HG02759 (cell line): Measurements from ENCODE around the gene GBP1.
"Not testable (repeated sequence)": the region's sequence is repeated elsewhere in the genome, so short reads cannot be mapped to it uniquely, and the experiment has no call there.

Source experiments
- ATAC-seq: cut with Tn5 transposase; IDR thresholded peaks from one replicate; pipeline ENCODE4 v1.9.1; 2021; ENCODE audit warnings: mild to moderate bottlenecking, moderate library complexity; ENCODE audit not compliant: unreplicated experiment

GBP1 gene

DNA sequence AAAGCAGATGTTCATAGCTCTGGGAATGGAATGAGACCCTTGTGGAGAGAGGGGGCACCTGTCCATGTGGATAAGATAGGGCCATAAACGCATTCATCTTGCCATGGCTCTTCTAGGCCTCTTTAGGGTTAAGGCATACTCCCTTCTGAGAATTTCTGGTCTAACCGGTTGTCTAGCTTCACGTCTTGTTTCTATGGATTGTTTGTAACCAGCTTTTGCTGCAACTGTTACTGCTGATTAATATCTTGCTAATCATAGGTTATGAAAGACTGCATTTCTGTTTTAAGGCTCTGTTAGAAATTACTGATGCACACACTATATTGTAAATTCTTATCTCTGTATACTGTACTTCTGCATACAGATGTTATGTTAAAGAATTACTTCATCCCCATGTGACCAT is 46.7 kb downstream of the GBP1 start:
- ATAC-seq = not testable (repeated sequence)

DNA sequence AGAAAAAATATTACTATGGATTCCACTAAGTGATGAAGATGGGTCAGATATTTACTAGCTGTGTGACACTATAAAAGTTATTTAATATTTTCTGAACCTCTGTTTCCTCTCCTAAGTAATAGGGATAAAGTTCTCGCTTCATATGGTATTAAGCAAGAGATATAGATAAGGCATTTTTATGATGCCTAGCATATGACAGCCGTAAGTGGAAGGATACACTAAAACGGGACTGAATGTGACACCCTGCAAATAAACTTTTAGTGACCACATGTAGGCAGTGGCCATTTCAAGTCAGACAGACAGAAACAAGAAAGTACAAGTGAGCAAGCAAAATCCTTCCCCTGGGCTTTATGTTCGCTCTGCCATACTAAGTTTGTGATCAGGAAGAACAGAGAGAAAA is 56.5 kb downstream of the GBP1 start:
- ATAC-seq = no peak

DNA sequence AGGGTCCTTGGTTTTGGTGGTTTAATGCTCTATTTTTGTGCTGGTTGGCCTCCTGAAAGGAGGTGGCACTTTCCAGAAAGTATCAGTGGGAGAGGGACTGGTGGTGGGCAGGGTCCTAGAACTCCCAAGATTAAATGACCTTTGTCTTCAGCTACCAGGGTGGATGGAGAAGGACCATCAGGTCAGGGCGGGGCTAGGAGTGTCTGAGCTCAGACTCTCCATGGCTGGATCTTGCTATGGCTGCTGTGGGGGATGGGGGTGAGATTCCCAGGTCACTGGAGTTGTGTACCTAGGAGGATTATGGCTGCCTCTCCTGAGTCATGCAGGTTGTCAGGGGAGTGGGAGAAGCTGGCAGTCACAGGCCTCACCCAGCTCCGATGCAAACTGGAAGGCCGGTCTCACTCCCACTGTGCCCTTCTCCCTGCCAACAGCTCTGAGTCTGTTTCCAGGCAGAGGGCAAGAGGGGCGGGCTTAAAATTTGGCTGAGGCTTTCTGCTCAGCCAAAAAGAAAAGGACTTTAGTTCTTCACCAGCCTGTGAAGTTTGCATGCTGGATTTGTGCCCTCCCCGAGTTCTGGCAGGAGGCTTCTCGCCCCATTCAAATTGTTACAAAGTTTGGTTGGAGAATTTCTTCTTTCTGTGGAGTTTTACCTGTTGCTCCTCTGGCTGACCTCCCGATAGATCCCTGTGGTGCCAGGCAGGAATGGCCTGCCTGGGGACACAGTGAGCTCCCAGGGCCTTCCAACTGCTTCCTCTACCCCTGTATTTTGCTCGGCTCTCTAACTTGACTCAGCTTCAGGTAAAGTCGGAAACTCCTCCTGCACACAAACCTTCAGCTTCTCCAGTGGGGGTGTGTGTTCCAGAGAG is 59.5 kb downstream of the GBP1 start:
- no peak for ATAC-seq
